ENCODE measurements around the gene NPAS2. TPM values are rescaled to one million over a fixed set of nuclear protein-coding genes. Genes with fewer than 3 reads are reported as not detected.

The NPAS2 gene
- total RNA-seq, 2 donors from 2014 or later, result 39.2 to 49.4 TPM

DNA sequence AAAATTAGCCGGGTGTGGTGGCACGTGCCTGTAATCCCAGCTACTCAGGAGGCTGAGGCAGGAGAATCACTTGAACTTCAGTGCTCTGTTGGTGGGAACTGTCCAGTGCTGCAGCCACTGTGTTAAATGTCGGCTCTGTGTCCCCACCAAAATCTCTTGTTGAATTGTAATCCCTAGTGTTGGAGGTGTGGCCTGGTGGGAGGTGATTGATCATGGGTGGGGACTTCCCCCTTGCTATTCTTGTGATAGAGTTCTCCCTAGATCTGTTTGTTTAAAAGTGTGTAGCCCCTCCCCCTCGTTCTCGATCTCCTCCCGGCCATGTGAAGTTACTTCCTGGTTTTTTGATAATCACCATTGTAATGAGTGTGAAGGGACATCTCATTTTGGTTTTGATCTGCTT lies 172.3 kb downstream of the NPAS2 start:
- H3K9me3 ChIP-seq, result no peaks in the 10 kb centered on the region
- peaks cover 40% of the 10 kb centered on the region for H3K36me3 ChIP-seq
- H3K27ac ChIP-seq, result no peak overlapping the region
- no peak for TF ChIP-seq CTCF (IDR thresholded peaks at IDR 0.05)
- no peak overlapping the region for H3K4me3 ChIP-seq
- no peaks in the 10 kb centered on the region for H3K27me3 ChIP-seq
- no peaks in the 10 kb centered on the region for H3K4me1 ChIP-seq
- DNase-seq (ENCODE audit: low spot score), result no peak

GRCh38 chr2:100993294-100993693 lies 173.4 kb downstream of the NPAS2 start:
- no peak overlapping the region for H3K27ac ChIP-seq
- peaks cover 35% of the 10 kb centered on the region for H3K36me3 ChIP-seq
- no peak for TF ChIP-seq CTCF (IDR thresholded peaks at IDR 0.05)
- H3K4me1 ChIP-seq, result no peaks in the 10 kb centered on the region
- no peak for DNase-seq (ENCODE audit: low spot score)
- H3K9me3 ChIP-seq, result no peaks in the 10 kb centered on the region
- no peaks in the 10 kb centered on the region for H3K27me3 ChIP-seq
- H3K4me3 ChIP-seq, result no peak overlapping the region

- no peak overlapping the region for H3K27ac ChIP-seq
- peaks cover 34% of the 10 kb centered on the region for H3K36me3 ChIP-seq
- H3K4me3 ChIP-seq, result no peak overlapping the region
- H3K9me3 ChIP-seq, result no peaks in the 10 kb centered on the region
- no peaks in the 10 kb centered on the region for H3K27me3 ChIP-seq
- no peak for DNase-seq (ENCODE audit: low spot score)
- no peaks in the 10 kb centered on the region for H3K4me1 ChIP-seq
- TF ChIP-seq CTCF (IDR thresholded peaks at IDR 0.05), result no peak
Observed at GRCh38 chr2:100995309-100996075, 175.6 kb downstream of the NPAS2 start.

- H3K27ac ChIP-seq, result no peak overlapping the region
- no peaks in the 10 kb centered on the region for H3K27me3 ChIP-seq
- peaks cover 23% of the 10 kb centered on the region for H3K36me3 ChIP-seq
- no peak overlapping the region for H3K4me3 ChIP-seq
- no peak for TF ChIP-seq CTCF (IDR thresholded peaks at IDR 0.05)
- peaks cover 0 to 6% of the 10 kb centered on the region in 2 donors for H3K4me1 ChIP-seq
- no peak for DNase-seq (ENCODE audit: low spot score)
- no peaks in the 10 kb centered on the region for H3K9me3 ChIP-seq
Observed at GRCh38 chr2:100997509-100998234, 177.7 kb downstream of the NPAS2 start.

GRCh38 chr2:100998235-100998573 lies 178.3 kb downstream of the NPAS2 start:
- TF ChIP-seq CTCF (IDR thresholded peaks at IDR 0.05), result no peak
- H3K27me3 ChIP-seq, result no peaks in the 10 kb centered on the region
- H3K9me3 ChIP-seq, result no peaks in the 10 kb centered on the region
- no peak overlapping the region for H3K27ac ChIP-seq
- H3K36me3 ChIP-seq, result peaks cover 26% of the 10 kb centered on the region
- DNase-seq (ENCODE audit: low spot score), result no peak
- H3K4me3 ChIP-seq, result no peak overlapping the region
- peaks cover 0 to 10% of the 10 kb centered on the region in 2 donors for H3K4me1 ChIP-seq

All from right atrium auricular region (tissue), 2 donors.